CD4-positive, CD25-positive, alpha-beta regulatory T cell (primary cell): ENCODE measurements around the gene NUCKS1. TPM values are rescaled to one million over a fixed set of nuclear protein-coding genes. Genes with fewer than 3 reads are reported as not detected.

Experiments
- ATAC-seq, 2 donors: fragments of 150-1000 bp; cut with Tn5 transposase; one replicate each; pipeline ENCODE4 v1.10.0; 2021; ENCODE audit warnings: low read depth in 2 of 2, moderate number of reproducible peaks in 2 of 2, moderate library complexity in 1 of 2
- DNase-seq, 3 donors: peaks; one replicate each; pipeline versions ENCODE4 v3.0.0 to v3.0.0-alpha.2; 2012 to 2022; ENCODE audit warnings: mixed read lengths in 1 of 3
- H3K27ac ChIP-seq: one replicate; pipeline ENCODE4 v1.7.0; 2013; ENCODE audit warnings: mild to moderate bottlenecking, low read length; ENCODE audit not compliant: insufficient read depth, poor library complexity, severe bottlenecking
- H3K27me3 ChIP-seq: one replicate; pipeline ENCODE4 v1.7.0; 2013; ENCODE audit warnings: low read length; ENCODE audit not compliant: control insufficient read depth, insufficient read depth
- H3K36me3 ChIP-seq: one replicate; pipeline ENCODE4 v1.7.0; 2013; ENCODE audit warnings: mild to moderate bottlenecking, low read length, moderate library complexity; ENCODE audit not compliant: control insufficient read depth, insufficient read depth
- H3K4me1 ChIP-seq: 2 replicates; pipeline ENCODE4 v1.7.0; 2013; ENCODE audit warnings: mild to moderate bottlenecking, low read length; ENCODE audit not compliant: insufficient read depth, control insufficient read depth, poor library complexity, severe bottlenecking
- H3K4me3 ChIP-seq: one replicate; pipeline ENCODE4 v1.7.0; 2013; ENCODE audit warnings: low read depth, mild to moderate bottlenecking, low read length, moderate library complexity
- H3K9me3 ChIP-seq, 2 experiments: 1 replicate in 1 of 2; 2 replicates in 1 of 2; pipeline ENCODE4 v1.7.0; 2013; ENCODE audit warnings: low read length in 2 of 2, mild to moderate bottlenecking in 1 of 2, moderate library complexity in 1 of 2; ENCODE audit not compliant: control insufficient read depth in 2 of 2
- H3K27ac Mint-ChIP-seq, 3 donors: one replicate each; pipeline ENCODE4 v1.8.0; 2020 to 2022; ENCODE audit warnings: mild to moderate bottlenecking in 3 of 3, mixed read lengths in 3 of 3, moderate library complexity in 2 of 3
- H3K27me3 Mint-ChIP-seq: one replicate; pipeline ENCODE4 v1.8.0; 2022; ENCODE audit warnings: mild to moderate bottlenecking, mixed read lengths
- H3K36me3 Mint-ChIP-seq: one replicate; pipeline ENCODE4 v1.8.0; 2020; ENCODE audit warnings: mixed read lengths
- H3K4me1 Mint-ChIP-seq, 4 donors: one replicate each; pipeline ENCODE4 v1.8.0; 2020 to 2022; ENCODE audit warnings: mixed read lengths in 4 of 4, mild to moderate bottlenecking in 1 of 4
- H3K4me3 Mint-ChIP-seq, 4 donors: one replicate each; pipeline ENCODE4 v1.8.0; 2020 to 2022; ENCODE audit warnings: mild to moderate bottlenecking in 4 of 4, mixed read lengths in 4 of 4, moderate library complexity in 3 of 4
- H3K9me3 Mint-ChIP-seq, 7 donors: one replicate each; pipeline ENCODE4 v1.8.0; 2020 to 2022; ENCODE audit warnings: mixed read lengths in 7 of 7, mild to moderate bottlenecking in 3 of 7, moderate library complexity in 2 of 7
- polyA plus RNA-seq, 4 donors: library from polyadenylated mRNA; unstranded; fragments of 300-500 nt; fragmentation: Illumina TruSeq; gene quantifications; one replicate each; pipeline ENCODE4 v1.2.3, GENCODE V29; 2021
- total RNA-seq: library from RNA; stranded (reverse); gene quantifications from one replicate; pipeline ENCODE4 v1.2.3, GENCODE V29; 2022

Gene NUCKS1
- total and polyA plus RNA-seq, 5 donors from 2014 or later, result 12.9 to 72.0 (median 13.3) TPM

DNA sequence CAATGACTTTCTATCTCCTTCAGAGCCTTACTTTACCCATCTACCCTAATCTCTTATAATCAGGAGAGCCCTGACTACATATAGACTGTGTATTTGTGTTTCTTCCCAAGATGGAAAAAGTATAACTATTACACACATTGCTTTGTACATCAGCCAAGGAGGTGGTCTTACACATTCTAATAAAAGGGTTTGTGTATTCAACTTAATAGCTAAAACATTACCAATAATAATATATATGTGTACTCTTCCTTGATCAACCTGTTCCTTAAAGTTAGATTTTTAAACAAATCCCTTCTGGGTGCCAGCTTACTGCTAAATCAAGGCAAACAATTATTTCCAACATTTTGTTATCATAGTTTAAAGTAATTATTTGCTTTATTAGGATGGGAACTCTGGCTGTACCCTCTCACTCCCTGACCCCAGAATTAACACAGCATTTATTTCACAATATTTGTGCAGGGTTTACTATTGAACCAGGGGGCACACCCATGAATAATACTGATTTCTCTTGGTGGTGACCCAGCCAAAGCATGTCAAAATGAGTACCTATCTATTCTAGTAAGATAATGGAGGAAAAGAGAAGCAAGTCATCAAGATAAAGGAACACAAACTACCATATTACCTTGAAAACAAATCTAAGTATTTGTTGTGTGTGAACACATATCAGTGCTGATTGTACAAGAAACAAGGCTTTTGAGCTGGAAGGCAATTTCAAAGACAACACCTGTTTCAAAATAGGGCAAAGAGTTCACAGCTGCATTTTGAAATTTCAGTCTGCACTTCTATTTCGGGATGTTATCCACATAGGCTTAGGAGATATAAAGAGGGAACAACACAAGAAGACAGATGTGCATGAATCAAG is 39.5 kb downstream of the NUCKS1 start:
- Histone ChIP-seq H3K9me3 (no peaks in the 10 kb centered on the region), H3K36me3 (peaks cover 3% of the 10 kb centered on the region), H3K27ac (no peak overlapping the region), H3K4me1 (no peaks in the 10 kb centered on the region), H3K4me3 (no peak overlapping the region), H3K27me3 (no peaks in the 10 kb centered on the region)
- peaks cover 11 to 17% (median 16%) of the 10 kb centered on the region in 4 donors for H3K4me1 Mint-ChIP-seq
- peaks cover 10% of the 10 kb centered on the region for H3K36me3 Mint-ChIP-seq
- no peak for ATAC-seq
- H3K9me3 Mint-ChIP-seq, result no peaks in the 10 kb centered on the region
- H3K27me3 Mint-ChIP-seq, result no peaks in the 10 kb centered on the region
- no peak overlapping the region for H3K27ac Mint-ChIP-seq
- H3K4me3 Mint-ChIP-seq, result no peak overlapping the region
- no peak for DNase-seq

GRCh38 chr1:205709640-205710039 is 40.3 kb downstream of the NUCKS1 start:
- ATAC-seq, result no peak
- no peaks in the 10 kb centered on the region for H3K36me3 ChIP-seq
- H3K9me3 ChIP-seq, result no peaks in the 10 kb centered on the region
- H3K27me3 ChIP-seq, result no peaks in the 10 kb centered on the region
- H3K27ac Mint-ChIP-seq, result no peak overlapping the region
- DNase-seq, result no peak
- no peaks in the 10 kb centered on the region for H3K9me3 Mint-ChIP-seq
- H3K27me3 Mint-ChIP-seq, result no peaks in the 10 kb centered on the region
- H3K4me3 ChIP-seq, result no peak overlapping the region
- peaks cover 6% of the 10 kb centered on the region for H3K36me3 Mint-ChIP-seq
- H3K27ac ChIP-seq, result no peak overlapping the region
- peaks cover 11 to 22% (median 15%) of the 10 kb centered on the region in 4 donors for H3K4me1 Mint-ChIP-seq
- no peak overlapping the region for H3K4me3 Mint-ChIP-seq
- H3K4me1 ChIP-seq, result no peaks in the 10 kb centered on the region

- Mint-ChIP-seq H3K27ac (no peak overlapping the region), H3K27me3 (no peaks in the 10 kb centered on the region), H3K4me1 (peaks cover 11 to 23% (median 15%) of the 10 kb centered on the region in 4 donors), H3K36me3 (peaks cover 8% of the 10 kb centered on the region), H3K4me3 (no peak overlapping the region), H3K9me3 (no peaks in the 10 kb centered on the region)
- Histone ChIP-seq H3K4me1 (no peaks in the 10 kb centered on the region), H3K36me3 (peaks cover 2% of the 10 kb centered on the region), H3K27me3 (no peaks in the 10 kb centered on the region), H3K4me3 (no peak overlapping the region), H3K27ac (no peak overlapping the region), H3K9me3 (no peaks in the 10 kb centered on the region)
- DNase-seq, result no peak
- ATAC-seq, result no peak
Observed at GRCh38 chr1:205709059-205709398, 41.0 kb downstream of the NUCKS1 start.

GRCh38 chr1:205706601-205707502 is 43.1 kb downstream of the NUCKS1 start:
- Histone ChIP-seq H3K36me3 (peaks cover 7% of the 10 kb centered on the region), H3K4me3 (no peak overlapping the region), H3K27me3 (no peaks in the 10 kb centered on the region), H3K9me3 (no peaks in the 10 kb centered on the region), H3K27ac (no peak overlapping the region), H3K4me1 (no peaks in the 10 kb centered on the region)
- Mint-ChIP-seq H3K4me3 (no peak overlapping the region), H3K4me1 (peaks cover 11 to 17% (median 16%) of the 10 kb centered on the region in 4 donors), H3K9me3 (no peaks in the 10 kb centered on the region), H3K27me3 (no peaks in the 10 kb centered on the region), H3K36me3 (peaks cover 12% of the 10 kb centered on the region), H3K27ac (peak overlapping the region in 2 of 3 donors; percentile 14 to 76)
- DNase-seq (no peak), ATAC-seq (no peak)

DNA sequence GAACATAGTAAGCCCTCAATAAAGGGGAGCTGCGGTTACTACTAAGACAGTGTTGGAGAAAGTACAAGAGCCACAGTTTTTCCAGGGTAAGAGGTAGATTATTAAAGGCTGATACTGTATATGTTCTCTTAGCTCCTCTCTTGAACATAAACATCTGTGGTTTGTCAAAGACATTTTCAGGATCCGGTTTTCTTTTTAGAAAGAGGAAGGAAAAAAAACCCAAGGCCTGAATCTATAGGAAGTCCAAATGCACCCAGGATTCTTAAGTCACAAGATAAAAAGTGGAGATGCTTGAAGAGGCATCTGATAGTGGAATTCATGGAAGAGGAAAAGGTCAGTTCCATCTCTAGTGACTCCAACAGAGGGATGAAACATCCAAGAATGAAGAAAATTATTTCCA is 45.1 kb downstream of the NUCKS1 start:
- H3K27ac Mint-ChIP-seq, result peak overlapping the region in 2 of 3 donors; percentile 18 to 66
- DNase-seq (no peak), ATAC-seq (no peak)
- no peak overlapping the region for H3K27ac ChIP-seq
- no peaks in the 10 kb centered on the region for H3K4me1 ChIP-seq
- H3K36me3 ChIP-seq, result peaks cover 7% of the 10 kb centered on the region
- no peak overlapping the region for H3K4me3 ChIP-seq
- H3K36me3 Mint-ChIP-seq, result peaks cover 12% of the 10 kb centered on the region
- H3K4me1 Mint-ChIP-seq, result peaks cover 4 to 7% (median 6%) of the 10 kb centered on the region in 4 donors
- no peaks in the 10 kb centered on the region for H3K27me3 ChIP-seq
- no peaks in the 10 kb centered on the region for H3K27me3 Mint-ChIP-seq
- no peaks in the 10 kb centered on the region for H3K9me3 Mint-ChIP-seq
- no peak overlapping the region for H3K4me3 Mint-ChIP-seq
- H3K9me3 ChIP-seq, result no peaks in the 10 kb centered on the region

DNA sequence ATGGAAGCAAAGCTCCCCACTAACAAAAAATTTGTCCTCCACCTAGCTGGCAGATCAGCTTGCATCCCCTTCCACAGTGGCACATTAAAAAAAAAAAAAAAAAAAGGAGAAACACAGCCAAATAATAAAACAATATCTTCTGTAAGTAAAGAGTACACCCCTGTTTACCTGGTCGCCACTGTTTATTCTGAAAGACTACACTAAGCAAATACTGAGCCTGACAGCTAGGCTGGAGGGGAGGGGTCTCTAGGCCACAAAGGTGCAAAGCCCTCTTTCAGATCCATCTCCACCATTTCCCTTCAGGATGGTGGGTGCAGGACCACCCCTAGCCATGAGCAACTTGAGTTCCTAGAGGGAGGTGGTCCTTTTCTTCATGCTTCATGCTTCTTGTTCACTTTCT is 46.9 kb downstream of the NUCKS1 start:
- Histone ChIP-seq H3K9me3 (no peaks in the 10 kb centered on the region), H3K4me1 (no peaks in the 10 kb centered on the region), H3K36me3 (peaks cover 7% of the 10 kb centered on the region), H3K4me3 (no peak overlapping the region), H3K27ac (no peak overlapping the region), H3K27me3 (no peaks in the 10 kb centered on the region)
- Mint-ChIP-seq H3K4me3 (no peak overlapping the region), H3K27me3 (no peaks in the 10 kb centered on the region), H3K36me3 (peaks cover 6% of the 10 kb centered on the region), H3K4me1 (peaks cover 4 to 10% (median 6%) of the 10 kb centered on the region in 4 donors), H3K9me3 (peaks cover 0 to 3% (median 0%) of the 10 kb centered on the region in 7 donors), H3K27ac (peak overlapping the region in 1 of 3 donors; percentile 43)
- no peak for ATAC-seq
- no peak for DNase-seq

DNA sequence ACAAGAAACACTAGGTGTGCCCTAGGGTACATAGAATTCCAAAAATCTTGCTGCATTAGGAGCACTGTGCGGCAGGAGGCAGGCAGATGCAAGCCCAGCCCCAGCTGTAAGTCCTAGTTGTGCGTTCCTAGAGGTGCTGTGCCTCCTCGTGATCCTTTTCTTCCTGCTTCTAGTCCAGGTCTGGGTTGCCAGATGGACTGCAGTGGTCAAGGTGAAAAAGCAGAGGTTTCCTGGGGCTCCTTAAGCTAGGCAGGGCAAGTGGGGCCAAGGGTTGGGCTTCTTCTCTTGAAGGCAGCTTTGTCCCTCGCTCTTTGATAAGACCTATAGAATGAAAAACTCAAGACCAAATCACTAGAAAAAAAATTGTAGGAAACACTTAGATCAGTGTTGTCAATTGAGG is 48.1 kb downstream of the NUCKS1 start:
- peaks cover 4 to 10% (median 5%) of the 10 kb centered on the region in 4 donors for H3K4me1 Mint-ChIP-seq
- H3K27me3 Mint-ChIP-seq, result peaks cover 9% of the 10 kb centered on the region
- peaks cover 6% of the 10 kb centered on the region for H3K36me3 Mint-ChIP-seq
- H3K9me3 Mint-ChIP-seq, result peaks cover 0 to 3% (median 0%) of the 10 kb centered on the region in 7 donors
- no peak overlapping the region for H3K27ac Mint-ChIP-seq
- Histone ChIP-seq H3K9me3 (no peaks in the 10 kb centered on the region), H3K27me3 (peaks cover under 1% of the 10 kb centered on the region), H3K4me3 (no peak overlapping the region), H3K27ac (no peak overlapping the region), H3K4me1 (no peaks in the 10 kb centered on the region), H3K36me3 (peaks cover 7% of the 10 kb centered on the region)
- no peak for DNase-seq
- H3K4me3 Mint-ChIP-seq, result no peak overlapping the region
- no peak for ATAC-seq
